ENCODE measurements around the gene CNTN4. TPM values are rescaled to one million over a fixed set of nuclear protein-coding genes. Genes with fewer than 3 reads are reported as not detected.

Gene CNTN4
- total and polyA plus RNA-seq, 2 donors (not counting 3 experiments of a cell fraction or from before 2014, with no cell fraction given) = not detected

DNA sequence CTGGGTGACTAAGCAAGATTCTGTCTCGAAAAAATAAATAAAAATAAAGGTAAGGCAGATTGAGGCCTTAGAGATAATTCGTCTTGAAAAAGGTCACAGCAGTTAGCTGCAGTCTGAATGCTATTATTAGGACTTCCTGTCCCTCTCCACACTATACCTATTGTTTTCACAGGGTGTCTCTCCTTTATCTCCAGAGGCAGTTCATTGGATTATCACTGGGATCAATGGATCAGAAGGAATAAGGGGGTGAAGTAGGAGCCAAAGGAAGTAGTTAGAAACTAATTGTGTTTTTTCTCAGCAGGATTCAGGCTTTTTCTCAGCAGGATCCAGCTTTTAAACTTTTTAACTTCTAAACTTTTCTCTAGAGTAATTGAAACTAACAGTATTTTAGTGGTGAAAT is 684.6 kb downstream of the CNTN4 start:
- dilution Hi-C loops (cut with MboI; ENCODE audit: extremely low pct_ligation_motif_present, low sequenced_read_pairs) = no loop called here
- no peaks in the 10 kb centered on the region for H3K27me3 ChIP-seq (ENCODE audit: control insufficient read depth in 2 of 2, insufficient read depth in 2 of 2, low read length in 2 of 2)
- BruUV-seq (replicated peaks) = no TSS peak
- no peak overlapping the region for H3K9ac ChIP-seq (replicated peaks; ENCODE audit: extremely low read depth, insufficient read depth, low read length)
- no peaks in the 10 kb centered on the region for H3K9me1 ChIP-seq (replicated peaks; ENCODE audit: control insufficient read depth, extremely low read depth, insufficient read depth, low read length)
- peaks cover 2% of the 10 kb centered on the region for H3K9me3 ChIP-seq (replicated peaks; ENCODE audit: control insufficient read depth, insufficient read depth, low read length)
- FAIRE-seq (no peak), DNase-seq (ENCODE audit: low read depth, low spot score) (no peak)
- TF ChIP-seq JUN (IDR thresholded peaks at IDR 0.05; ENCODE audit: borderline replicate concordance, insufficient read depth, insufficient read length, low read depth) (no peak), FOS (IDR thresholded peaks at IDR 0.05; ENCODE audit: borderline replicate concordance, insufficient read depth, low read length) (no peak), GATA2 (IDR thresholded peaks at IDR 0.05; ENCODE audit: insufficient read depth, insufficient read length, low read depth, low read length) (no peak), POLR2AphosphoS5 (IDR thresholded peaks at IDR 0.05; ENCODE audit: insufficient read depth, low read depth, low read length) (no peak), EZH2 (IDR thresholded peaks at IDR 0.05; ENCODE audit: borderline replicate concordance, low read depth, low read length, severe bottlenecking) (no peak), MYC (IDR thresholded peaks at IDR 0.05; ENCODE audit: low read depth, low read length) (no peak), POLR2A (IDR thresholded peaks at IDR 0.05; ENCODE audit: low read depth, low read length) (no peak)
- TF ChIP-seq, protein P1, sequence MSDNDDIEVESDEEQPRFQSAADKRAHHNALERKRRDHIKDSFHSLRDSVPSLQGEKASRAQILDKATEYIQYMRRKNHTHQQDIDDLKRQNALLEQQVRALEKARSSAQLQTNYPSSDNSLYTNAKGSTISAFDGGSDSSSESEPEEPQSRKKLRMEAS (IDR thresholded peaks at IDR 0.05; ENCODE audit: insufficient read depth, insufficient read length) = no peak
- TF ChIP-seq, protein P2, sequence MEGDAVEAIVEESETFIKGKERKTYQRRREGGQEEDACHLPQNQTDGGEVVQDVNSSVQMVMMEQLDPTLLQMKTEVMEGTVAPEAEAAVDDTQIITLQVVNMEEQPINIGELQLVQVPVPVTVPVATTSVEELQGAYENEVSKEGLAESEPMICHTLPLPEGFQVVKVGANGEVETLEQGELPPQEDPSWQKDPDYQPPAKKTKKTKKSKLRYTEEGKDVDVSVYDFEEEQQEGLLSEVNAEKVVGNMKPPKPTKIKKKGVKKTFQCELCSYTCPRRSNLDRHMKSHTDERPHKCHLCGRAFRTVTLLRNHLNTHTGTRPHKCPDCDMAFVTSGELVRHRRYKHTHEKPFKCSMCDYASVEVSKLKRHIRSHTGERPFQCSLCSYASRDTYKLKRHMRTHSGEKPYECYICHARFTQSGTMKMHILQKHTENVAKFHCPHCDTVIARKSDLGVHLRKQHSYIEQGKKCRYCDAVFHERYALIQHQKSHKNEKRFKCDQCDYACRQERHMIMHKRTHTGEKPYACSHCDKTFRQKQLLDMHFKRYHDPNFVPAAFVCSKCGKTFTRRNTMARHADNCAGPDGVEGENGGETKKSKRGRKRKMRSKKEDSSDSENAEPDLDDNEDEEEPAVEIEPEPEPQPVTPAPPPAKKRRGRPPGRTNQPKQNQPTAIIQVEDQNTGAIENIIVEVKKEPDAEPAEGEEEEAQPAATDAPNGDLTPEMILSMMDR (IDR thresholded peaks at IDR 0.05; ENCODE audit: extremely low read depth in 1 of 2, insufficient read depth in 1 of 2, low read depth in 1 of 2, low read length in 2 of 2) = no peak
- H3K79me2 ChIP-seq (ENCODE audit: control insufficient read depth, insufficient read depth, low read length) = no peaks in the 10 kb centered on the region
- POLR2A ChIA-PET = no interaction called here
- H2AFZ ChIP-seq (ENCODE audit: low read depth, low read length) = no peak overlapping the region
- H3K36me3 ChIP-seq (ENCODE audit: control insufficient read depth in 2 of 2, extremely low read depth in 1 of 2, insufficient read depth in 2 of 2, low read length in 2 of 2) = no peaks in the 10 kb centered on the region
- H3K27ac ChIP-seq (ENCODE audit: insufficient read depth, low read depth, low read length) = no peak overlapping the region
- intact Hi-C loops (cut with micrococcal nuclease) = no loop called here
- no peak overlapping the region for H3K4me2 ChIP-seq (ENCODE audit: insufficient read depth, low read length)
- CTCF ChIA-PET = no interaction called here
- H3K4me3 ChIP-seq (replicated peaks in 1 of 3; ENCODE audit: insufficient read depth in 1 of 3, low read depth in 1 of 3, low read length in 3 of 3) = no peak overlapping the region
- no peaks in the 10 kb centered on the region for H4K20me1 ChIP-seq (replicated peaks; ENCODE audit: control insufficient read depth, extremely low read depth, insufficient read depth, low read length)
- H3K4me1 ChIP-seq (ENCODE audit: control insufficient read depth, extremely low read depth, insufficient read depth, low read length) = no peaks in the 10 kb centered on the region

Data from endothelial cell of umbilical vein (primary cell).